Adrenal gland (tissue), 5 donors: Measurements from ENCODE around the gene MEIOC.

ENCODE experiments used
- CTCF ChIP-seq, 6 experiments: fragments of 450-650 bp in 4 of 6; fragments of 200-600 bp in 2 of 6; sonication (generic) in 1 of 6; IDR thresholded peaks; 1 replicate in 5 of 6; 2 replicates in 1 of 6; pipeline versions ENCODE4 v1.5.1 to v1.8.0; 2016 to 2021; ENCODE audit warnings: antibody characterized with exemption in 6 of 6, mild to moderate bottlenecking in 2 of 6, moderate library complexity in 1 of 6
- POLR2A ChIP-seq, 2 donors: fragments of 450-650 bp; IDR thresholded peaks; one replicate each; pipeline ENCODE4 v1.6.1; 2017; ENCODE audit warnings: antibody characterized with exemption in 2 of 2, mild to moderate bottlenecking in 2 of 2, moderate library complexity in 1 of 2
- donor health status: DM: no; HTN: no; CAD: no.

- no peak for TF ChIP-seq POLR2A (IDR thresholded peaks at IDR 0.05)
- TF ChIP-seq CTCF (IDR thresholded peaks at IDR 0.05) = no peak
Observed at GRCh38 chr17:44645341-44645740, 10.9 kb upstream of the MEIOC start.
